IMR-90 (cell line): ENCODE results near the gene TEDC2.

Experiments used
- CTCF ChIP-seq: conservative IDR thresholded peaks from 2 replicates; pipeline ENCODE4 v1.5.1; 2012; ENCODE audit warnings: mild to moderate bottlenecking, low read depth, low read length, improper control_type of control experiment
- ELK1 ChIP-seq: fragments of 150-350 bp; IDR thresholded peaks from 2 replicates; pipeline ENCODE4 v1.6.1; 2016; ENCODE audit warnings: low read depth, mild to moderate bottlenecking, low read length, moderate library complexity, borderline replicate concordance
- POLR2A ChIP-seq: IDR thresholded peaks from 2 replicates; pipeline ENCODE4 v1.6.1; 2012; ENCODE audit warnings: mild to moderate bottlenecking, low read depth, low read length
- RCOR1 ChIP-seq: IDR thresholded peaks from 2 replicates; pipeline ENCODE4 v1.6.1; 2012; ENCODE audit warnings: mild to moderate bottlenecking, low read length, improper control_type of control experiment; ENCODE audit not compliant: insufficient replicate concordance

GRCh38 chr16:2511996-2512734, 52.3 kb downstream of the TEDC2 start:
- TF ChIP-seq RCOR1 (no peak), CTCF (no peak), POLR2A (no peak), ELK1 (no peak)
